Endothelial cell of umbilical vein (primary cell): ENCODE data around the gene BBS2. TPM values are rescaled to one million over a fixed set of nuclear protein-coding genes. Genes with fewer than 3 reads are reported as not detected.

ENCODE experiments used
- BruUV-seq: library from RNA; stranded (reverse); fragments of 400-500 nt; replicated peaks from 2 replicates; lab custom pipeline; 2021; lab: Mats Ljungman, UMichigan
- CTCF ChIA-PET: fragments of 300-600, 350-600 bp; sonication (Branson Sonifier 250); formaldehyde crosslinking; loops from one replicate; lab custom pipeline; 2021; ENCODE audit warnings: antibody characterized with exemption, inconsistent platforms; lab: Charles Lee
- POLR2A ChIA-PET: fragments of 300-600, 350-600 bp; sonication (Branson Sonifier 250); formaldehyde crosslinking; loops from one replicate; lab custom pipeline; 2021; ENCODE audit warnings: antibody characterized with exemption, inconsistent platforms; lab: Charles Lee
- DNase-seq: peaks from one replicate; pipeline ENCODE4 v3.0.0-alpha.2; 2011; ENCODE audit warnings: low read depth, low spot score
- FAIRE-seq: peaks from 2 replicates; lab custom pipeline; 2011; peaks lifted over from hg19 to GRCh38; lab: Jason Lieb, UNC
- H2AFZ ChIP-seq: 2 replicates; pipeline ENCODE4 v1.6.0; 2012; ENCODE audit warnings: low read depth, low read length, control low read depth, inconsistent platforms
- H3K27ac ChIP-seq: 2 replicates; pipeline ENCODE4 v1.5.1; 2011; ENCODE audit warnings: low read depth, mild to moderate bottlenecking, control low read depth, low read length, moderate library complexity; ENCODE audit not compliant: insufficient read depth
- H3K27me3 ChIP-seq, 2 experiments: 2 replicates each; pipeline versions ENCODE4 v1.6.0 to v1.6.1; 2011; ENCODE audit warnings: low read length in 2 of 2, mixed read lengths in 1 of 2; ENCODE audit not compliant: control insufficient read depth in 2 of 2, insufficient read depth in 2 of 2
- H3K36me3 ChIP-seq, 2 experiments: 2 replicates in 1 of 2; 3 replicates in 1 of 2; pipeline ENCODE4 v1.5.1; 2011; ENCODE audit warnings: low read length in 2 of 2, mild to moderate bottlenecking in 1 of 2, moderate library complexity in 1 of 2; ENCODE audit not compliant: control insufficient read depth in 2 of 2, insufficient read depth in 2 of 2; ENCODE audit errors: extremely low read depth in 1 of 2
- H3K4me1 ChIP-seq: 3 replicates; pipeline ENCODE4 v1.5.1; 2011; ENCODE audit warnings: mild to moderate bottlenecking, low read length; ENCODE audit not compliant: control insufficient read depth, insufficient read depth; ENCODE audit errors: extremely low read depth
- H3K4me2 ChIP-seq: 2 replicates; pipeline ENCODE4 v1.6.1; 2011; ENCODE audit warnings: low read length, control low read depth, mixed read lengths; ENCODE audit not compliant: insufficient read depth
- H3K4me3 ChIP-seq, 3 experiments: fragments of 200-600 bp in 1 of 3; sonication (generic), shearing (Covaris generic) in 1 of 3; replicated peaks in 1 of 3; 2 replicates each; pipeline ENCODE4 v1.5.1; 2011 to 2016; ENCODE audit warnings: control low read depth in 3 of 3, low read length in 3 of 3, mild to moderate bottlenecking in 2 of 3, inconsistent platforms in 1 of 3, low read depth in 1 of 3, moderate library complexity in 1 of 3; ENCODE audit not compliant: insufficient read depth in 1 of 3
- H3K79me2 ChIP-seq: 2 replicates; pipeline ENCODE4 v1.6.0; 2012; ENCODE audit warnings: low read length, inconsistent platforms; ENCODE audit not compliant: control insufficient read depth, insufficient read depth
- H3K9ac ChIP-seq: replicated peaks from 2 replicates; pipeline ENCODE3; 2011; ENCODE audit warnings: low read length, control low read depth; ENCODE audit not compliant: insufficient read depth; ENCODE audit errors: extremely low read depth
- H3K9me1 ChIP-seq: replicated peaks from 3 replicates; pipeline ENCODE4 v1.6.0; 2011; ENCODE audit warnings: mild to moderate bottlenecking, low read length; ENCODE audit not compliant: control insufficient read depth, insufficient read depth; ENCODE audit errors: extremely low read depth
- H3K9me3 ChIP-seq: replicated peaks from 2 replicates; pipeline ENCODE4 v1.5.1; 2012; ENCODE audit warnings: low read length, inconsistent platforms; ENCODE audit not compliant: control insufficient read depth, insufficient read depth
- H4K20me1 ChIP-seq: replicated peaks from 2 replicates; pipeline ENCODE3; 2011; ENCODE audit warnings: mild to moderate bottlenecking, low read length; ENCODE audit not compliant: control insufficient read depth, insufficient read depth; ENCODE audit errors: extremely low read depth
- CTCF ChIP-seq, 2 donors: IDR thresholded peaks; 1 replicate in 1 of 2; 2 replicates in 1 of 2; pipeline ENCODE4 v1.5.1; 2011; ENCODE audit warnings: low read length in 2 of 2, mild to moderate bottlenecking in 2 of 2, moderate library complexity in 2 of 2, control low read depth in 1 of 2, inconsistent platforms in 1 of 2, low read depth in 1 of 2; ENCODE audit not compliant: insufficient read depth in 1 of 2; ENCODE audit errors: extremely low read depth in 1 of 2
- EZH2 ChIP-seq: IDR thresholded peaks from 2 replicates; pipeline ENCODE4 v1.6.1; 2012; ENCODE audit warnings: borderline replicate concordance, low read depth, mild to moderate bottlenecking, moderate library complexity, low read length, inconsistent platforms; ENCODE audit not compliant: severe bottlenecking
- FOS ChIP-seq: IDR thresholded peaks from 2 replicates; pipeline ENCODE4 v1.6.1; 2011; ENCODE audit warnings: mild to moderate bottlenecking, low read length, moderate library complexity, borderline replicate concordance; ENCODE audit not compliant: insufficient read depth
- GATA2 ChIP-seq: IDR thresholded peaks from 2 replicates; pipeline ENCODE4 v1.7.0; 2011; ENCODE audit warnings: low read depth, mild to moderate bottlenecking, moderate library complexity, mixed read lengths, low read length; ENCODE audit not compliant: insufficient read length, insufficient read depth
- JUN ChIP-seq: IDR thresholded peaks from 2 replicates; pipeline ENCODE4 v1.6.1; 2011; ENCODE audit warnings: borderline replicate concordance, low read depth; ENCODE audit not compliant: insufficient read length, insufficient read depth
- MAX ChIP-seq: IDR thresholded peaks from 2 replicates; pipeline ENCODE4 v1.6.1; 2011; ENCODE audit not compliant: insufficient read depth, insufficient read length
- MYC ChIP-seq: IDR thresholded peaks from one replicate; pipeline ENCODE4 v1.6.1; 2011; ENCODE audit warnings: mild to moderate bottlenecking, low read depth, low read length
- POLR2A ChIP-seq: IDR thresholded peaks from 2 replicates; pipeline ENCODE4 v1.6.1; 2012; ENCODE audit warnings: low read depth, mild to moderate bottlenecking, control low read depth, low read length
- POLR2AphosphoS5 ChIP-seq: IDR thresholded peaks from 2 replicates; pipeline ENCODE4 v1.6.1; 2012; ENCODE audit warnings: low read depth, mild to moderate bottlenecking, control low read depth, low read length, moderate library complexity; ENCODE audit not compliant: insufficient read depth
- dilution Hi-C: fragments of 300-500 bp; cut with MboI; formaldehyde crosslinking; loops from one replicate; pipeline ENCODE4 v1.15.0; 2019; ENCODE audit warnings: low sequenced_read_pairs; ENCODE audit not compliant: extremely low pct_ligation_motif_present
- intact Hi-C: fragments of 100-400 bp; cut with micrococcal nuclease; formaldehyde crosslinking; loops from one replicate; pipeline ENCODE4 v1.10.0; 2022
- polyA plus RNA-seq, 4 experiments: library from polyadenylated mRNA; depleted of rRNA in 3 of 4; stranded (reverse) in 3 of 4; unstranded in 1 of 4; fragments of >200 nt; gene quantifications; 2 replicates each; pipeline versions ENCODE4 v1.2.1 to v1.2.3, GENCODE V29; 2011 to 2012; ENCODE audit warnings: missing spikeins in 1 of 4
- total RNA-seq: library from RNA; stranded (reverse); gene quantifications from 2 replicates; pipeline ENCODE4 v1.2.3, GENCODE V29; 2021

The BBS2 gene
- total and polyA plus RNA-seq, 2 donors (not counting 3 experiments of a cell fraction or from before 2014, with no cell fraction given): 37.6 to 44.8 TPM

GRCh38 chr16:56470666-56471065 is 49.2 kb downstream of the BBS2 start:
- Histone ChIP-seq H3K9me3 (no peaks in the 10 kb centered on the region), H3K9ac (no peak overlapping the region), H4K20me1 (no peaks in the 10 kb centered on the region), H3K9me1 (peaks cover 2% of the 10 kb centered on the region), H3K27ac (no peak overlapping the region), H3K36me3 (peaks cover 25 to 46% of the 10 kb centered on the region in 2 experiments), H3K4me1 (no peaks in the 10 kb centered on the region), H2AFZ (no peak overlapping the region), H3K27me3 (no peaks in the 10 kb centered on the region), H3K79me2 (no peaks in the 10 kb centered on the region), H3K4me2 (no peak overlapping the region), H3K4me3 (no peak overlapping the region)
- TF ChIP-seq MYC: no peak
- TF ChIP-seq GATA2: no peak
- no peak for TF ChIP-seq POLR2AphosphoS5
- no peak for TF ChIP-seq POLR2A
- TF ChIP-seq JUN: no peak
- TF ChIP-seq CTCF (IDR thresholded peaks at IDR 0.05; ENCODE audit: extremely low read depth in 1 of 2, insufficient read depth in 1 of 2, low read depth in 1 of 2, low read length in 2 of 2): no peak
- TF ChIP-seq FOS: no peak
- TF ChIP-seq EZH2: no peak
- TF ChIP-seq MAX: no peak
- CTCF ChIA-PET: interaction anchor here (1.0 kb wide), 1 partner anchor 10 kb away, joined by 4 read pairs; no protein-coding TSS in a partner anchor
- intact Hi-C loops (loop anchor here (10.0 kb wide), 1 partner anchor 234 kb away; no protein-coding TSS in a partner anchor), dilution Hi-C loops (no loop called here)
- DNase-seq (no peak), FAIRE-seq (no peak)
- no TSS peak for BruUV-seq
- POLR2A ChIA-PET: no interaction called here
